Brain pericyte (primary cell): Measurements from ENCODE around the gene WFIKKN2.
"Not testable (repeated sequence)": the region's sequence is repeated elsewhere in the genome, so short reads cannot be mapped to it uniquely, and the experiment has no call there.

Experiments
- DNase-seq: peaks from one replicate; pipeline ENCODE4 v3.0.0-alpha.2; 2012; ENCODE audit warnings: low read depth, low spot score

WFIKKN2 gene

GRCh38 chr17:50875074-50875473, 39.7 kb downstream of the WFIKKN2 start:
- DNase-seq, result no peak

GRCh38 chr17:50877042-50877441, 41.7 kb downstream of the WFIKKN2 start:
- DNase-seq, result not testable (repeated sequence)

GRCh38 chr17:50877838-50878237, 42.5 kb downstream of the WFIKKN2 start:
- no peak for DNase-seq

GRCh38 chr17:50879086-50879485, 43.7 kb downstream of the WFIKKN2 start:
- no peak for DNase-seq

- no peak for DNase-seq
These were observed 45.8 kb downstream of the WFIKKN2 start for GRCh38 chr17:50881182-50881581.

GRCh38 chr17:50882851-50883250, 47.5 kb downstream of the WFIKKN2 start:
- DNase-seq, result no peak

GRCh38 chr17:50883850-50884438, 48.6 kb downstream of the WFIKKN2 start:
- DNase-seq, result no peak

GRCh38 chr17:50884439-50885311, 49.3 kb downstream of the WFIKKN2 start:
- DNase-seq, result no peak

- DNase-seq, result no peak
These were observed 52.4 kb downstream of the WFIKKN2 start for GRCh38 chr17:50887705-50888245.

- no peak for DNase-seq
These were observed 54.2 kb downstream of the WFIKKN2 start for GRCh38 chr17:50889528-50890118.

- no peak for DNase-seq
These were observed 55.5 kb downstream of the WFIKKN2 start for GRCh38 chr17:50890675-50891516.

- no peak for DNase-seq
These were observed 56.2 kb downstream of the WFIKKN2 start for GRCh38 chr17:50891577-50891989.
